ENCODE measurements around the gene DLG2.

DLG2 gene

DNA sequence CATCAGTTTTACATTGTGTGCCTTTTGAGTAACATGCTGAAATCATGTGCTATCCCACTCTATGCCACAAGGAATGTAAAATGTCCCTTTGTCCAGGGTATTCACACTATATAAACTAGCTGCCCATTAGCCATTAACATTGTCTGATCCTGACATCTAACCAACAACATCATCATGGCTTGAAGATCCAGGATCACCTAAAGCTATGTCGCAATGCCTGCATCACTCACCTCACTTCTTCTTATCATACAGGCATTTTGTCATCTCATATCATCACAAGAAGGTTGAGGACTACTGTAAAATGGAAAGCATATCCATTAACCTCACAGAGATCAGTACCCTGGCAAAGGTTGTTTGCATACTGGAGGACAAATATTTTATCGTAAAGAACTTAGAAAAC, 742.3 kb downstream of the DLG2 start:
- H3K36me3 ChIP-seq: no peaks in the 10 kb centered on the region
- TF ChIP-seq, protein P1, sequence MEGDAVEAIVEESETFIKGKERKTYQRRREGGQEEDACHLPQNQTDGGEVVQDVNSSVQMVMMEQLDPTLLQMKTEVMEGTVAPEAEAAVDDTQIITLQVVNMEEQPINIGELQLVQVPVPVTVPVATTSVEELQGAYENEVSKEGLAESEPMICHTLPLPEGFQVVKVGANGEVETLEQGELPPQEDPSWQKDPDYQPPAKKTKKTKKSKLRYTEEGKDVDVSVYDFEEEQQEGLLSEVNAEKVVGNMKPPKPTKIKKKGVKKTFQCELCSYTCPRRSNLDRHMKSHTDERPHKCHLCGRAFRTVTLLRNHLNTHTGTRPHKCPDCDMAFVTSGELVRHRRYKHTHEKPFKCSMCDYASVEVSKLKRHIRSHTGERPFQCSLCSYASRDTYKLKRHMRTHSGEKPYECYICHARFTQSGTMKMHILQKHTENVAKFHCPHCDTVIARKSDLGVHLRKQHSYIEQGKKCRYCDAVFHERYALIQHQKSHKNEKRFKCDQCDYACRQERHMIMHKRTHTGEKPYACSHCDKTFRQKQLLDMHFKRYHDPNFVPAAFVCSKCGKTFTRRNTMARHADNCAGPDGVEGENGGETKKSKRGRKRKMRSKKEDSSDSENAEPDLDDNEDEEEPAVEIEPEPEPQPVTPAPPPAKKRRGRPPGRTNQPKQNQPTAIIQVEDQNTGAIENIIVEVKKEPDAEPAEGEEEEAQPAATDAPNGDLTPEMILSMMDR (IDR thresholded peaks at IDR 0.05): no peak
- H3K27ac ChIP-seq: no peak overlapping the region
- no peaks in the 10 kb centered on the region for H3K27me3 ChIP-seq
- H3K4me3 ChIP-seq (ENCODE audit: low read depth in 1 of 2, low read length in 1 of 2): no peak overlapping the region
- no peaks in the 10 kb centered on the region for H3K4me1 ChIP-seq (ENCODE audit: control insufficient read depth in 1 of 2, insufficient read depth in 1 of 2, low read depth in 1 of 2, low read length in 1 of 2)
- no peaks in the 10 kb centered on the region for H3K9me3 ChIP-seq

DNA sequence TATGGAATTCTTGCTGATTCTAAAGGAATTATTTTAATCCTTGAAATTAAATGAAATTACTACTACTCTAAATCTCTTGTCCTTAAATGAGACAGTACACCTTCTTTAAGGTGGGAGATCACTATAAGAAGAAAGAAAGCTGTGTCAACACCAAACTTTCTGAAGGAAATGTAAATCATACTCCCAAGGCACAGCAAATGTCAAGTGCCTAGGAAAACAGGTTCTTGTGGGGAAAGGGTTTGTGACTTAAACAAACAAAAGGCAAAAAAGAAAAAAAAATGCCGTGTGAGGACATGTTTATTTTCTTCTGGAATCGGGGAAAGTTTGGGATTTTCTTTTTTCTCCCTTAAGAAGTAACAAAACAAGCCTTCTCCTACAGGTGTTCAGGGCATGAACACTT, 745.1 kb downstream of the DLG2 start:
- Histone ChIP-seq H3K27ac (no peak overlapping the region), H3K36me3 (no peaks in the 10 kb centered on the region), H3K4me1 (ENCODE audit: control insufficient read depth in 1 of 2, insufficient read depth in 1 of 2, low read depth in 1 of 2, low read length in 1 of 2) (no peaks in the 10 kb centered on the region), H3K9me3 (no peaks in the 10 kb centered on the region), H3K27me3 (no peaks in the 10 kb centered on the region), H3K4me3 (ENCODE audit: low read depth in 1 of 2, low read length in 1 of 2) (no peak overlapping the region)
- TF ChIP-seq, protein P1 (IDR thresholded peaks at IDR 0.05): no peak

DNA sequence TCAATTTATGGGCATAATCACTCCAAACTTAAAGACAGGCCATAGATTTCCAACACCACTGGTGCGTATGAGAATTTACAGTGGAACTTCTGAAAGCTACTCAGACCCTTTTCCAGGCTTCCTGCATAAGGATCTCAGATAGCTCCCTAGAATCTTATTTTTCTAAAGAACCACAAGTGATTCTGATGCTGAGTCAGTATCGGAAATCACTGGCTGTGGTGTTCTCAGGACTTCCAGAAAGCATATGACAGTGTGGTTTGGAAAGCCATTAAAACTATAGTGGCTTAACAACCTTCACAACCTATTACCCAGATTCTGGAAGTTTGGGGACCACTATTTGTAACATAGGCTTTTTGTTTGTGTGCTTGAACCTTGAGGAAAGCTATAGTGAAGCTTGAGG, 756.0 kb downstream of the DLG2 start:
- Histone ChIP-seq H3K9me3 (no peaks in the 10 kb centered on the region), H3K4me1 (ENCODE audit: control insufficient read depth in 1 of 2, insufficient read depth in 1 of 2, low read depth in 1 of 2, low read length in 1 of 2) (no peaks in the 10 kb centered on the region), H3K27ac (no peak overlapping the region), H3K36me3 (no peaks in the 10 kb centered on the region), H3K27me3 (no peaks in the 10 kb centered on the region), H3K4me3 (ENCODE audit: low read depth in 1 of 2, low read length in 1 of 2) (no peak overlapping the region)
- TF ChIP-seq, protein P1 (IDR thresholded peaks at IDR 0.05): no peak

DNA sequence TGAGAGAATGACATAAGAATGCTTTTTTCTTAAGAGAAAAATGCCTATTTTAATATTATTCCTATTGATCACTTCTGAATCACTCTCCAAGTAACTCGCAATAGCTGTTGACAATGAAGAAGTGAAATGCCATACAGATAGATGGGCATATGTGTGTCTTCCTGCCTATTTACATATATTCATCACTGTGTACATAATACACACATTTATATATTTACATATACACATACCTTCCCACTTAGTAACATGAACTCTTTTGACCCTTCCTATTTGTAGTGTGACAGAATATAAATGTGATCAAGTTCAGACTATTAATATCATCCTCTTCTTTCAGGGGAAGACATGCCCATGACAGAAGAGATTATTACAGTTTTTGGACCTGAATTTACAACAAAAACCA, 756.7 kb downstream of the DLG2 start:
- Histone ChIP-seq H3K4me1 (ENCODE audit: control insufficient read depth in 1 of 2, insufficient read depth in 1 of 2, low read depth in 1 of 2, low read length in 1 of 2) (no peaks in the 10 kb centered on the region), H3K9me3 (no peaks in the 10 kb centered on the region), H3K27me3 (no peaks in the 10 kb centered on the region), H3K4me3 (ENCODE audit: low read depth in 1 of 2, low read length in 1 of 2) (no peak overlapping the region), H3K36me3 (no peaks in the 10 kb centered on the region), H3K27ac (no peak overlapping the region)
- TF ChIP-seq, protein P1 (IDR thresholded peaks at IDR 0.05): no peak

DNA sequence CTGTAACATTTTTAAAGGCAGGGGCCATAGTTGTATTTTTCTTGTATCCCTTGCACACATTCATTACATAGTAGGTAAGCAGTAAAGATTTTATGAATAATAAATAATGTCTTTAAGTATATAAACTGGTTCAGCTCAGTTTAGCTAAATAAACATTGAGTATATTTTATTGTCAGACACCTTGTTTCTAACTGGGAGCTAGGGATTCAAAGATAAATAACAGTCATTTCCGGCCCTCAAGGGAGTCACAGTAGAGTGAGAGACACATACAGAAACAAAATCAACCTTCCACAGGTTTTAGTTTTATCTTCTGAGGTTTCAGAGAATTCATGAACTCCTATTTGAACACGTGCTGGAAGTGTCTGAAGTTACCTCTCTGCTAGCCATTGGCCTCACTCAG, 760.2 kb downstream of the DLG2 start:
- Histone ChIP-seq H3K9me3 (no peaks in the 10 kb centered on the region), H3K27me3 (no peaks in the 10 kb centered on the region), H3K4me3 (ENCODE audit: low read depth in 1 of 2, low read length in 1 of 2) (no peak overlapping the region), H3K36me3 (no peaks in the 10 kb centered on the region), H3K4me1 (ENCODE audit: control insufficient read depth in 1 of 2, insufficient read depth in 1 of 2, low read depth in 1 of 2, low read length in 1 of 2) (no peaks in the 10 kb centered on the region), H3K27ac (no peak overlapping the region)
- TF ChIP-seq, protein P1 (IDR thresholded peaks at IDR 0.05): no peak

Data from neutrophil (primary cell).